Brain microvascular endothelial cell (primary cell): ENCODE data around the gene BMS1.
"Not testable (repeated sequence)": the region's sequence is repeated elsewhere in the genome, so short reads cannot be mapped to it uniquely, and the experiment has no call there.

Experiments used
- DNase-seq: peaks from one replicate; pipeline ENCODE4 v3.0.0-alpha.2; 2020
- H3K27ac ChIP-seq: fragments of 250-450 bp; sonication (Bioruptor Pico); 2 replicates; pipeline ENCODE4 v1.5.1; 2020; ENCODE audit warnings: mild to moderate bottlenecking, moderate library complexity
- H3K27me3 ChIP-seq: fragments of 250-450 bp; sonication (Bioruptor Pico); replicated peaks from 2 replicates; pipeline ENCODE4 v1.5.1; 2020; ENCODE audit warnings: mild to moderate bottlenecking
- H3K36me3 ChIP-seq: fragments of 250-450 bp; sonication (Bioruptor Pico); replicated peaks from 2 replicates; pipeline ENCODE4 v1.5.1; 2020; ENCODE audit warnings: mild to moderate bottlenecking
- H3K4me3 ChIP-seq: 2 replicates; pipeline ENCODE4 v1.5.1; 2011; ENCODE audit warnings: low read depth, mild to moderate bottlenecking, control low read depth, low read length, moderate library complexity
- in situ Hi-C: cut with HindIII; loops from 2 replicates; pipeline ENCODE4 v1.10.0; 2017; ENCODE audit warnings: low sequenced_read_pairs, low pct_ligation_motif_present
- TF ChIP-seq, protein P1 (sequence below): IDR thresholded peaks from 2 replicates; pipeline ENCODE4 v1.5.1; 2011; ENCODE audit warnings: low read depth, mild to moderate bottlenecking, moderate library complexity, low read length, control low read depth, inconsistent platforms; ENCODE audit errors: missing control alignments

The BMS1 gene

DNA sequence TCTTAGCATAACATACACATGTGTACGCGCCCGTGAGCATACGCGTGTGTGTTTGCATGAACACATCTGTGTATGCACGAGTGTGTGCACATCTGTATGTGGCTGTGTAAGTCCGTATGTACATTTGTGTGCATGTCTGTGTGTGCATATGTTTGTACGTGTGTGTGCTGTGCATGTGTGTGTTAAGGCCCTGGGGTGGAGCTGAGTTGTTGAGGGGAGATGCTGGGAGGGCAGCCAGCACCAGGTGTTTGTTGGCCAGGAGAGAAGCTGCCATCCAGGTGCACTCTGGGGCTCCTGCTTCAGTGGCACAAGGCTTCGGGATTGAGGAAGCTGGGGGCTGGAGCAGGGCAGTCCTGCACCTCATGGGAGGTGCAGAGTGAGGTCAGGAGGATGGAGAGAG, 85.0 kb downstream of the BMS1 start:
- Histone ChIP-seq H3K27me3 (peaks cover 11% of the 10 kb centered on the region), H3K4me3 (no peak overlapping the region), H3K27ac (no peak overlapping the region), H3K36me3 (no peaks in the 10 kb centered on the region)
- DNase-seq: no peak
- TF ChIP-seq, protein P1, sequence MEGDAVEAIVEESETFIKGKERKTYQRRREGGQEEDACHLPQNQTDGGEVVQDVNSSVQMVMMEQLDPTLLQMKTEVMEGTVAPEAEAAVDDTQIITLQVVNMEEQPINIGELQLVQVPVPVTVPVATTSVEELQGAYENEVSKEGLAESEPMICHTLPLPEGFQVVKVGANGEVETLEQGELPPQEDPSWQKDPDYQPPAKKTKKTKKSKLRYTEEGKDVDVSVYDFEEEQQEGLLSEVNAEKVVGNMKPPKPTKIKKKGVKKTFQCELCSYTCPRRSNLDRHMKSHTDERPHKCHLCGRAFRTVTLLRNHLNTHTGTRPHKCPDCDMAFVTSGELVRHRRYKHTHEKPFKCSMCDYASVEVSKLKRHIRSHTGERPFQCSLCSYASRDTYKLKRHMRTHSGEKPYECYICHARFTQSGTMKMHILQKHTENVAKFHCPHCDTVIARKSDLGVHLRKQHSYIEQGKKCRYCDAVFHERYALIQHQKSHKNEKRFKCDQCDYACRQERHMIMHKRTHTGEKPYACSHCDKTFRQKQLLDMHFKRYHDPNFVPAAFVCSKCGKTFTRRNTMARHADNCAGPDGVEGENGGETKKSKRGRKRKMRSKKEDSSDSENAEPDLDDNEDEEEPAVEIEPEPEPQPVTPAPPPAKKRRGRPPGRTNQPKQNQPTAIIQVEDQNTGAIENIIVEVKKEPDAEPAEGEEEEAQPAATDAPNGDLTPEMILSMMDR: no peak
- in situ Hi-C loops: no loop called here

DNA sequence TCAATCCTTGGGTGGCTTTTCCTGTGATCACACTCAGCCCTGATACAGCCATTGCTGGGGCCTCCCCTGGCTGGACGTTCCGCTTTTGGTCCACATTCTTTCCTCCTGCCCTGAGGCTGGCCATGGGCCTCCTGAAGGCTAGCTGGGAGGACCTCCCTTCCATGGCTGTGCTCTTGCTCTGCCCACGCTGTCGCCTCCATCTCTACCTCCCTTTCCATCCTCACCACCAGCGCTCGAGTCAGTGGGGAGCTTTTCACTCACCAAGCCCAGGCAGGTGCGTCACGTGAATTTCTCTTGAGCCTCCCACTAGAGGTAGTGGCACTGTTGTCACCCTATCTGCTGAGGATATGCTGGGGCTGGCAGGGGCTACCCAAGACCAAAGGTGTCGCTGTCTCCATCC, 85.9 kb downstream of the BMS1 start:
- Histone ChIP-seq H3K27ac (no peak overlapping the region), H3K4me3 (no peak overlapping the region), H3K36me3 (no peaks in the 10 kb centered on the region), H3K27me3 (peaks cover 11% of the 10 kb centered on the region)
- no peak for DNase-seq
- TF ChIP-seq, protein P1: no peak
- in situ Hi-C loops: no loop called here

DNA sequence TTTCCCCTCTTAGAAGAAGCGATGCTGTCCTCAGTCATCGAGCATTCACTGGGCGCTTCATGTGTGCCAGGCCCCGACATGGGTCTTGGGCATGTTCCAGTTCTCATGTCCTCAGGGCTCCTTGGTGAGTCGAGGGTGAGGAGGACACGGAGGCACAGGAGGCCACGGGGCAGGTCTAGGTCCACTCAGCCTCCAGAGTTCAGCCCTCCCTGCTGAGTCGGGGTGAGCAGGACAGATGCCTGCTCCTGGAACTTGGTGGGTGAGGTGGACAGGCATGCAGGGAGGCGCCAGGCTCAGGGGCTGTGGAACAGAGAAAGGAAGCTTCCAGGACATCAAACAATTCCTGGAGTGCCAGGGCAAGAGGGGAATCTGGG, 87.4 kb downstream of the BMS1 start:
- Histone ChIP-seq H3K4me3 (no peak overlapping the region), H3K27me3 (peaks cover 8% of the 10 kb centered on the region), H3K27ac (no peak overlapping the region), H3K36me3 (no peaks in the 10 kb centered on the region)
- TF ChIP-seq, protein P1: no peak
- no peak for DNase-seq
- in situ Hi-C loops: no loop called here

DNA sequence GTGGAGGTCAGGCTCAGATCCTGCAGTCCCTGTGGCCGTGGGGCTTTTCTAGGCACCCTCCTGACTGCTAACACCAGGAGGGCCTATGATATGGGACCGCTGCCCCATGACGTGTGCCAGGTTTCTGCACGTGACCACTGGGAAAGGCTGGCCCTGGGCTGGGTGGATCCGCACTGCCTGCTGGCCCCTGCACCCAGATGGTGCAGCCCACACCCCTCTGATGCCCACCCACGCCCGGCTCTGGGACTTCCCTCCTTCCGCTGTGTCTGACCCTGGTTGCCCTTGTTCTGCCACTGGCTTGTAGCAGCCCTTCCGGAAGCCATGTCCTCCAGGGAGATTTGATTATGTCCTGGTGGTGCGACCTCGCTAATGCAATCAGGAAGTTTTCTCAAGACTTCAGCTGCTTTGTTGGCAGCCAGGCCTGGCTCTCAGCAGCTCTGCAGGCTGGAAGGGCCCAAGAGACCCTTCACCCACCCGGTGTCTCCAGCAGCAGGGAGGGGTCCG, 88.6 kb downstream of the BMS1 start:
- H3K4me3 ChIP-seq, DNase-seq, H3K36me3 ChIP-seq, H3K27ac ChIP-seq, in situ Hi-C loops, H3K27me3 ChIP-seq: not testable (repeated sequence)

DNA sequence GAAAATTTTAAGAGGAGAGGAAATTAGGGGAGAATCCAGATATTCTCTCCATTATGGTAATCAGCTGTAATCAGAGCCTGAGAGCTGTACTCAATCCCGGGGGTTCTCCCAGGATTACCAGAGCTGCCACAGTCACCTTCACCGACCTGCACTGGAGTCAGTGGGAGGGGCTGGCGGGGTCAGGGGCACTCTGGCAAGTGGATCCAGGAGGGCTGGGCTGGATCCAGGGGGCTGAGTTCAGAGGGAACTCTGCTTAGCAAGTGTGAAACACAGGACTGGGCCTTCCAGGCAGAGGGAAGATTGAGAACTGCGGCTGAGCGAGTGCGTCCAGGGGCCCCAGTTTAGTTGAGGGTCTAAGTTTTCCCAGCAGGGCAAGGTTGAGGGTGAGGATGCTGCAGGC, 89.2 kb downstream of the BMS1 start:
- in situ Hi-C loops: no loop called here
- TF ChIP-seq, protein P1: no peak
- H3K36me3 ChIP-seq: no peaks in the 10 kb centered on the region

DNA sequence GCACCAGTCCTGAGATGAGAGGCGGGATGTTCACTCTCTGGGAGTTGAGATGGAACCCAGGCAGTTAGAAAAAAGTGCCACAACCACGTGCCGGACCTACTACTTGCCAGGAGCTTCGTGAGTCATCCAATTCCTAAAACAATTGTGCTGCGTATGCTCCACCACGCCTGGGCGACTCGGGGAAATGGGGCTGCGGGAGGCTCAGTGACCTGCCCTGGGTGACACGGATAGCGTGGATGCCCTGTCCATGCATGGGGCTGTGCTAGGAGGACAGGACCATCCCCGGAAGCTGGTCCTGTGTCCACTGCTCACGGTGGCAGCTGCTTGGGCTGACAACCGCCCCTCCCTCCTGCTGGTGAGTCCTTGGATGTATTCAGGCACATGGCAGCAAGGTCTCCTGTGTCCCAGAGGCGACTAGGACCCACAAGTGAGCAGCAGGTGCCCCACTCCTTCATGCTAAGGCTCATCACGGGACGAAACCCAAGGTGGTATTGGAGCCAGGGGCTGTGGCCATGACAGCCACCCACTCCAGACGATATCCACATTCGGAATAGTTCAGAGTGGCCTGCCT, 90.4 kb downstream of the BMS1 start:
- in situ Hi-C loops: no loop called here
- Histone ChIP-seq H3K36me3 (no peaks in the 10 kb centered on the region), H3K27me3 (no peaks in the 10 kb centered on the region), H3K4me3 (no peak overlapping the region), H3K27ac (no peak overlapping the region)
- TF ChIP-seq, protein P1: no peak
- no peak for DNase-seq

More for the DNA sequence above, 89.2 kb downstream of the BMS1 start:
- no peaks in the 10 kb centered on the region for H3K27me3 ChIP-seq
- DNase-seq: no peak
- H3K4me3 ChIP-seq: no peak overlapping the region
- no peak overlapping the region for H3K27ac ChIP-seq
